Dedifferentiated amniotic fluid mesenchymal stem cell (primary cell): ENCODE measurements around the gene CUX1.
A peak's percentile ranks its signal among the peaks of the same experiment; 100 is the strongest.

Experiments used
- DNase-seq: peaks from one replicate; pipeline ENCODE4 v3.0.0-alpha.2; 2016; ENCODE audit errors: extremely low spot score

The CUX1 gene

GRCh38 chr7:102330666-102331460 is 513.4 kb downstream of the CUX1 start:
- DNase-seq, result peak; percentile 0
